ENCODE results near the gene JCAD. TPM values are rescaled to one million over a fixed set of nuclear protein-coding genes. Genes with fewer than 3 reads are reported as not detected.

The JCAD gene
- total and polyA plus RNA-seq, 7 donors = 4.3 to 22.5 (median 10.9) TPM

- Histone ChIP-seq H3K4me3 (no peak overlapping the region), H3K27me3 (ENCODE audit: insufficient read depth in 3 of 3, low read length in 2 of 3) (no peaks in the 10 kb centered on the region), H3K4me1 (no peaks in the 10 kb centered on the region), H3K36me3 (ENCODE audit: insufficient read depth in 1 of 2, low read depth in 1 of 2) (no peaks in the 10 kb centered on the region), H3K27ac (no peak overlapping the region), H3K9me3 (no peaks in the 10 kb centered on the region)
- DNase-seq (no peak), ATAC-seq (no peak)
- no peak for TF ChIP-seq CTCF (IDR thresholded peaks at IDR 0.05)
- 57 to 68% (median 66%) methylated on average over 12 of the region's 12 CpGs for WGBS, 3 donors
- intact Hi-C loops (cut with DNase I) = no loop called here
Observed at GRCh38 chr10:30038781-30039536, 20.4 kb downstream of the JCAD start.

DNA sequence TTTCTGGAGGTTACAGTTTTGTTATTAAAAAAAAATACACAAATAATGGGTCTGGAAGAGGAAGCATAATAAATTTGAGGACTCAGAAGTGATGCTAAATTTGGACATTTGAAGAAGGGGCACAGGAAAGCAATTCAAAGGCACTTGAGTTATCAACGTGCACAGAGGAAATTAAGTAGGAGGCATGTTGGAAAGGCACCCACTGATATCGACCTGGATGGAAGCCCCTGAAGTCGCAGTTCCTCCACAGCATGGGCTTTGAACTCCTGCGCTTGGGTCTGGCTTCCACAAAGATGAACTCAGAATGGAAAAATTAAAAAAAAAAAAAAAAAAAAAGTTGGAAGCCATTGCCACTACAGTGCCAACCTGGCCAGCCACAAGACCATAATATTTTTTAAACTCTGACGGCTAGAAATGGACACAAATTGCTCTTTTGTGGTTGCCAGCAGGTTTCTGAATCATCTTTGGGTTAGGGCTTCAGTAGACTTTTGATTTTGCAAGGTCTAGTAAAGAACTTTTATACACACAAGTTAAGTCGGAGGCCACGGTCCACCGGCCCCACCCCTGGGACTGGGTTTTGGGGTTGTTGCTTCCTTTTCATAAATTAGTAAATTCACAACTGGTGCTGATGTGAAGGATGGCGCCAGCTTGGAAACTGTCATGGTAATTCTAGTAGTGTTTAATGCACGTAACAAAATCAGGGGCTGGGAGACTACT, 21.6 kb downstream of the JCAD start:
- no peak for ATAC-seq
- 51 to 72% (median 59%) methylated on average over 10 of the region's 10 CpGs for WGBS, 3 donors
- Histone ChIP-seq H3K4me3 (no peak overlapping the region), H3K27me3 (ENCODE audit: insufficient read depth in 3 of 3, low read length in 2 of 3) (no peaks in the 10 kb centered on the region), H3K4me1 (no peaks in the 10 kb centered on the region), H3K9me3 (no peaks in the 10 kb centered on the region), H3K36me3 (ENCODE audit: insufficient read depth in 1 of 2, low read depth in 1 of 2) (no peaks in the 10 kb centered on the region), H3K27ac (no peak overlapping the region)
- DNase-seq = no peak
- intact Hi-C loops (cut with DNase I) = no loop called here
- TF ChIP-seq CTCF (IDR thresholded peaks at IDR 0.05) = no peak

DNA sequence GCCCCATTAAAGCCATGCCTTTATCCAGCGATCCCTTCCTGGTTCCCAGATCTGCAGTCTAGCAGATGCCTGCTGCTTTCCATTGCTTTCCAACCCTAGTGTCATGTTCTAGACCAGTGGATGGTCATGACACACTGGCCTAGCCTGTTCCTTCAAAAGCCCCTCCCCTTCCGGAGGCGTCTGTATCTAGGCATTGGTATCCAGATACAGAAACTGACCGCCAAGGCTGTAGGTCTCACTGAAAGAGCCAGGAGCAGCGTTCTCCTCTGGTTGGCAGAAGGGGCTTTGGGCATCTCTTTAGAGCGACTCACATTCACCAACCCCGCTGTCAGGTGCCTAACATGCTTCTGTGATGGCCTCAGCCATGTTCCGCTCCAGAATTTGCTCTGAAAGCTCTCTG, 22.6 kb downstream of the JCAD start:
- Histone ChIP-seq H3K36me3 (ENCODE audit: insufficient read depth in 1 of 2, low read depth in 1 of 2) (no peaks in the 10 kb centered on the region), H3K27ac (no peak overlapping the region), H3K4me3 (no peak overlapping the region), H3K4me1 (no peaks in the 10 kb centered on the region), H3K9me3 (no peaks in the 10 kb centered on the region), H3K27me3 (ENCODE audit: insufficient read depth in 3 of 3, low read length in 2 of 3) (no peaks in the 10 kb centered on the region)
- no peak for TF ChIP-seq CTCF (IDR thresholded peaks at IDR 0.05)
- 86 to 96% (median 91%) methylated on average over 8 of the region's 8 CpGs for WGBS, 3 donors
- DNase-seq (no peak), ATAC-seq (no peak)
- intact Hi-C loops (cut with DNase I) = no loop called here

DNA sequence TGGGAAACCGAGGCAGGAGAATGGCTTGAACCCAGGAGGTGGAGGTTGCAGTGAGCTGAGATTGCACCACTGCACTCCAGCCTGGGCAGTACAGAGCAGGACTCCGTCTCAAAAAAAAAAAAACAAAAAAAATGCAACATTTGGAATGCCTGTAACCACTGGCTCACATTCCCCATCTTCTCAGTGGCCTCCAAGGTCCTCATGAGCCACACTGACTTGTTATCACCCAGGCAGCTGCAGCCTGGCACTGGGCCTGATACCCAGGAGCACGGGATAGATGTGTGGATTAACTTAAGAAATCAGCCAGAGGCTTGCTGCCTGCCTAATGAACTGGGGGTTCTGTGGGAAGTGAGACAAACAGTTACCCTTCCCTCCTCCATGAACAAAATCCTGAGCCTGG, 23.0 kb downstream of the JCAD start:
- no peaks in the 10 kb centered on the region for H3K36me3 ChIP-seq (ENCODE audit: insufficient read depth in 1 of 2, low read depth in 1 of 2)
- DNase-seq (no peak), ATAC-seq (no peak)
- TF ChIP-seq CTCF (IDR thresholded peaks at IDR 0.05) = no peak
- H3K9me3 ChIP-seq = no peaks in the 10 kb centered on the region
- no peak overlapping the region for H3K4me3 ChIP-seq
- no peak overlapping the region for H3K27ac ChIP-seq
- no peaks in the 10 kb centered on the region for H3K4me1 ChIP-seq
- intact Hi-C loops (cut with DNase I) = no loop called here
- 54 to 70% (median 68%) methylated on average over 3 of the region's 3 CpGs for WGBS, 3 donors
- no peaks in the 10 kb centered on the region for H3K27me3 ChIP-seq (ENCODE audit: insufficient read depth in 3 of 3, low read length in 2 of 3)
